Liver (tissue), 3 donors: ENCODE results near the gene SCYGR4.

Experiments used
- EGR1 ChIP-seq, 2 donors: IDR thresholded peaks; 2 replicates each; pipeline ENCODE4 v1.6.1; 2016 to 2018; ENCODE audit warnings: antibody characterized with exemption in 2 of 2, low read depth in 2 of 2
- FOXA1 ChIP-seq: IDR thresholded peaks from 2 replicates; pipeline ENCODE4 v1.6.1; 2016; ENCODE audit warnings: antibody characterized with exemption
- GABPA ChIP-seq, 2 donors: IDR thresholded peaks in 1 of 2; conservative IDR thresholded peaks in 1 of 2; 2 replicates each; pipeline ENCODE4 v1.6.1; 2016; ENCODE audit warnings: antibody characterized with exemption in 2 of 2, mild to moderate bottlenecking in 1 of 2, moderate library complexity in 1 of 2
- JUND ChIP-seq, 2 donors: IDR thresholded peaks; 2 replicates each; pipeline ENCODE4 v1.6.1; 2016; ENCODE audit warnings: antibody characterized with exemption in 2 of 2
- NR2F2 ChIP-seq: IDR thresholded peaks from 2 replicates; pipeline ENCODE4 v1.6.1; 2016; ENCODE audit warnings: antibody characterized with exemption
- RAD21 ChIP-seq, 2 donors: IDR thresholded peaks; 2 replicates each; pipeline ENCODE4 v1.6.1; 2016; ENCODE audit warnings: antibody characterized with exemption in 2 of 2, mild to moderate bottlenecking in 2 of 2
- RXRA ChIP-seq, 2 donors: IDR thresholded peaks; 2 replicates each; pipeline ENCODE4 v1.6.1; 2017 to 2018; ENCODE audit warnings: antibody characterized with exemption in 2 of 2, mild to moderate bottlenecking in 1 of 2
- SP1 ChIP-seq: IDR thresholded peaks from 2 replicates; pipeline ENCODE4 v1.6.1; 2018; ENCODE audit warnings: antibody characterized with exemption, mild to moderate bottlenecking
- TAF1 ChIP-seq: conservative IDR thresholded peaks from 2 replicates; pipeline ENCODE4 v1.6.1; 2016; ENCODE audit warnings: antibody characterized with exemption, mild to moderate bottlenecking
- YY1 ChIP-seq: IDR thresholded peaks from 2 replicates; pipeline ENCODE4 v1.6.1; 2016; ENCODE audit warnings: antibody characterized with exemption, mild to moderate bottlenecking
- TF ChIP-seq, protein P1 (sequence below): fragments of 150-350 bp; IDR thresholded peaks from 2 replicates; pipeline ENCODE4 v1.5.1; 2017; ENCODE audit warnings: improper control_type of control experiment, low read depth, low read length; ENCODE audit not compliant: missing input control
- TF ChIP-seq, protein P2 (sequence below): IDR thresholded peaks from 2 replicates; pipeline ENCODE4 v1.6.1; 2016; ENCODE audit warnings: antibody characterized with exemption, mild to moderate bottlenecking
- TF ChIP-seq, protein P3 (sequence below): IDR thresholded peaks from 2 replicates; pipeline ENCODE4 v1.6.1; 2016; ENCODE audit warnings: antibody characterized with exemption
- donor health status: healthy.
- donor health status: healthy.

DNA sequence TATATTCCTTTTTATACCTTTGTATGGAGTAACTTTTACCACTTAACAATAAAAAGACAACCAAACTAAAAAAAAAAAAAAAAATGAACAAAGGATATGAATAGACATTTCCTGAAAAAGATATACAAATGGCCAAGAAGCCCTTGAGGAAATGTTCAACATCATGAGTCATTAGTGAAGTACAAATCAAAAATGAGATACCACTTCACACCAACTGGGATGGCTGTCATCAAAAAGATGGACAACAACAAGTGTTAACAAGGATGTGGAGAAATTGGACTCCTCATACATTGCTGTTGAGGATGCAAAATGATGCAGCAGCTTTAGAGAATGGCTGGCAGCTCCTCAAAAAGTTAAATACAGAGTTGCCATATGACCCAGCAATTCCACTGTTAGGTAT lies 41.2 kb upstream of the SCYGR4 start:
- TF ChIP-seq RAD21 (IDR thresholded peaks at IDR 0.05) (no peak), TAF1 (no peak), YY1 (no peak), JUND (IDR thresholded peaks at IDR 0.05) (no peak), EGR1 (IDR thresholded peaks at IDR 0.05; ENCODE audit: low read depth in 2 of 2) (no peak), FOXA1 (no peak), SP1 (no peak), GABPA (IDR thresholded peaks at IDR 0.05 in 1 of 2, conservative IDR thresholded peaks at IDR 0.05 in 1 of 2) (no peak), RXRA (IDR thresholded peaks at IDR 0.05) (no peak), NR2F2 (no peak)
- TF ChIP-seq, protein P1, sequence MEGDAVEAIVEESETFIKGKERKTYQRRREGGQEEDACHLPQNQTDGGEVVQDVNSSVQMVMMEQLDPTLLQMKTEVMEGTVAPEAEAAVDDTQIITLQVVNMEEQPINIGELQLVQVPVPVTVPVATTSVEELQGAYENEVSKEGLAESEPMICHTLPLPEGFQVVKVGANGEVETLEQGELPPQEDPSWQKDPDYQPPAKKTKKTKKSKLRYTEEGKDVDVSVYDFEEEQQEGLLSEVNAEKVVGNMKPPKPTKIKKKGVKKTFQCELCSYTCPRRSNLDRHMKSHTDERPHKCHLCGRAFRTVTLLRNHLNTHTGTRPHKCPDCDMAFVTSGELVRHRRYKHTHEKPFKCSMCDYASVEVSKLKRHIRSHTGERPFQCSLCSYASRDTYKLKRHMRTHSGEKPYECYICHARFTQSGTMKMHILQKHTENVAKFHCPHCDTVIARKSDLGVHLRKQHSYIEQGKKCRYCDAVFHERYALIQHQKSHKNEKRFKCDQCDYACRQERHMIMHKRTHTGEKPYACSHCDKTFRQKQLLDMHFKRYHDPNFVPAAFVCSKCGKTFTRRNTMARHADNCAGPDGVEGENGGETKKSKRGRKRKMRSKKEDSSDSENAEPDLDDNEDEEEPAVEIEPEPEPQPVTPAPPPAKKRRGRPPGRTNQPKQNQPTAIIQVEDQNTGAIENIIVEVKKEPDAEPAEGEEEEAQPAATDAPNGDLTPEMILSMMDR = no peak
- TF ChIP-seq, protein P2, sequence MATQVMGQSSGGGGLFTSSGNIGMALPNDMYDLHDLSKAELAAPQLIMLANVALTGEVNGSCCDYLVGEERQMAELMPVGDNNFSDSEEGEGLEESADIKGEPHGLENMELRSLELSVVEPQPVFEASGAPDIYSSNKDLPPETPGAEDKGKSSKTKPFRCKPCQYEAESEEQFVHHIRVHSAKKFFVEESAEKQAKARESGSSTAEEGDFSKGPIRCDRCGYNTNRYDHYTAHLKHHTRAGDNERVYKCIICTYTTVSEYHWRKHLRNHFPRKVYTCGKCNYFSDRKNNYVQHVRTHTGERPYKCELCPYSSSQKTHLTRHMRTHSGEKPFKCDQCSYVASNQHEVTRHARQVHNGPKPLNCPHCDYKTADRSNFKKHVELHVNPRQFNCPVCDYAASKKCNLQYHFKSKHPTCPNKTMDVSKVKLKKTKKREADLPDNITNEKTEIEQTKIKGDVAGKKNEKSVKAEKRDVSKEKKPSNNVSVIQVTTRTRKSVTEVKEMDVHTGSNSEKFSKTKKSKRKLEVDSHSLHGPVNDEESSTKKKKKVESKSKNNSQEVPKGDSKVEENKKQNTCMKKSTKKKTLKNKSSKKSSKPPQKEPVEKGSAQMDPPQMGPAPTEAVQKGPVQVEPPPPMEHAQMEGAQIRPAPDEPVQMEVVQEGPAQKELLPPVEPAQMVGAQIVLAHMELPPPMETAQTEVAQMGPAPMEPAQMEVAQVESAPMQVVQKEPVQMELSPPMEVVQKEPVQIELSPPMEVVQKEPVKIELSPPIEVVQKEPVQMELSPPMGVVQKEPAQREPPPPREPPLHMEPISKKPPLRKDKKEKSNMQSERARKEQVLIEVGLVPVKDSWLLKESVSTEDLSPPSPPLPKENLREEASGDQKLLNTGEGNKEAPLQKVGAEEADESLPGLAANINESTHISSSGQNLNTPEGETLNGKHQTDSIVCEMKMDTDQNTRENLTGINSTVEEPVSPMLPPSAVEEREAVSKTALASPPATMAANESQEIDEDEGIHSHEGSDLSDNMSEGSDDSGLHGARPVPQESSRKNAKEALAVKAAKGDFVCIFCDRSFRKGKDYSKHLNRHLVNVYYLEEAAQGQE = no peak
- TF ChIP-seq, protein P3, sequence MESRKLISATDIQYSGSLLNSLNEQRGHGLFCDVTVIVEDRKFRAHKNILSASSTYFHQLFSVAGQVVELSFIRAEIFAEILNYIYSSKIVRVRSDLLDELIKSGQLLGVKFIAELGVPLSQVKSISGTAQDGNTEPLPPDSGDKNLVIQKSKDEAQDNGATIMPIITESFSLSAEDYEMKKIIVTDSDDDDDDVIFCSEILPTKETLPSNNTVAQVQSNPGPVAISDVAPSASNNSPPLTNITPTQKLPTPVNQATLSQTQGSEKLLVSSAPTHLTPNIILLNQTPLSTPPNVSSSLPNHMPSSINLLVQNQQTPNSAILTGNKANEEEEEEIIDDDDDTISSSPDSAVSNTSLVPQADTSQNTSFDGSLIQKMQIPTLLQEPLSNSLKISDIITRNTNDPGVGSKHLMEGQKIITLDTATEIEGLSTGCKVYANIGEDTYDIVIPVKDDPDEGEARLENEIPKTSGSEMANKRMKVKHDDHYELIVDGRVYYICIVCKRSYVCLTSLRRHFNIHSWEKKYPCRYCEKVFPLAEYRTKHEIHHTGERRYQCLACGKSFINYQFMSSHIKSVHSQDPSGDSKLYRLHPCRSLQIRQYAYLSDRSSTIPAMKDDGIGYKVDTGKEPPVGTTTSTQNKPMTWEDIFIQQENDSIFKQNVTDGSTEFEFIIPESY = no peak
